Stimulated activated CD4-positive, alpha-beta T cell treated with anti-CD3 and anti-CD28 coated beads, Interleukin-12 subunit alpha, Interleukin-12 subunit beta, amount 100 ng/mL, for 4 hours (primary cell): ENCODE data around the gene GPR37.

ENCODE experiments used
- DNase-seq: peaks from one replicate; pipeline ENCODE4 v3.0.0-alpha.2; 2020

Gene GPR37

DNA sequence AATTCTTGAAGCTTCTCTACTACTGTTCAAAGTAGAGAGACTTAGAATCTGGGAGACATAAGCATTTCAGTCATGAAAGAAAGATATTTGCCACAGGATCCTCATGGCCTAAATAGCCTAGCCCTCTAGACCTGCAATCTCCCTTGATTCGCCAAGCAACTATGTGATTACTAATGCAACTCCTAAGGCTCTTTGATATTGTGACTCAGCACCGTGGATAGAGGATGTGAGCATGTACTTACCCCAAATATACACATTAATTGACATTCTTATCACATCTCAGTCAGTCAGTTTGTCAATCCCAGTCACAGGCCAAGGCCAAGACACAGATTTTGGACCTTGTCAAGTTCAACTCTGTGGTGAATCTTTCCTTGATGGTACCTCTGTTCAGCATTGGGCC is 42.6 kb downstream of the GPR37 start:
- no peak for DNase-seq

- DNase-seq = no peak
Observed at GRCh38 chr7:124722292-124722691, 43.3 kb downstream of the GPR37 start.

- DNase-seq = no peak
Observed at GRCh38 chr7:124720195-124720594, 45.4 kb downstream of the GPR37 start.

- DNase-seq = no peak
Observed at GRCh38 chr7:124718032-124718766, 47.4 kb downstream of the GPR37 start.

- DNase-seq = no peak
Observed at GRCh38 chr7:124716894-124717293, 48.7 kb downstream of the GPR37 start.

DNA sequence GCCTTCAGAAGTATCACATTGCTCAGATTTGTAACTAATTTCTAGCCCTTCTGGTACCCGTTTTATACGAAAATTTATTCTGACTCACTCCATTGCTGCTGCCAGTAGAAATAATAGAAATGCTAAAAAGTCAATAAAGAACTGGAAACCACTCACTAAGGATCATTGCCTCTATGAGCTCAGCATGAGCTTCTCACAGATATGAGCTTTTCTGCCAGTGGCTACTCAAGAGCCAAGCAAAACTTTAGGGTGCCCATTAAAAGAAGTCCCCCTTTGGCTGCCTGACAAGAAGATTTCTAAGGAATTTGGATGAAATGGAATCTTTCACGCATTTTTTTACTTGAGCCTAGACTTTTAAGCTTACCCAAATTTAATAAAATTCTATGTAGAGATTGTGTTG is 52.5 kb downstream of the GPR37 start:
- DNase-seq = no peak

DNA sequence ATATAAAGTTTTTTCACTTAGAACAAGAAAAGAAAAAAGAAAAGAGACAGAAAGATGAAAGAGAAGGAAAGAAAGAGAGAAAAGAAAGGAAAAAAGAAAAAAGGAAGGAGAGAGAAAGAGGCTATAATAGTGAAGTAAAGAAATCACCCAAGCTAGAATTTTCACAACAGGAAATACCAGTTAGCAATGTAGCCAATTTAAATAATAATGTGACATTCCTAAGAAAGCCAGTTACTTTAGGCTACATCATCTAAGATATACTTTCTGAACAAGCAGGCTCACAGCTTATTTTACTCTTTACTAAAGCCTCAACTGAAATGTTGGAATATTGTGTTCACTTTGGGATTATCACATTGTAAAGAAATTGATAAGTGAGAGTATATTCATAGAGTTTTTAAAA is 53.6 kb downstream of the GPR37 start:
- no peak for DNase-seq

- DNase-seq = no peak
Observed at GRCh38 chr7:124702385-124702784, 63.2 kb downstream of the GPR37 start.

- no peak for DNase-seq
Observed at GRCh38 chr7:124701955-124702354, 63.6 kb downstream of the GPR37 start.

DNA sequence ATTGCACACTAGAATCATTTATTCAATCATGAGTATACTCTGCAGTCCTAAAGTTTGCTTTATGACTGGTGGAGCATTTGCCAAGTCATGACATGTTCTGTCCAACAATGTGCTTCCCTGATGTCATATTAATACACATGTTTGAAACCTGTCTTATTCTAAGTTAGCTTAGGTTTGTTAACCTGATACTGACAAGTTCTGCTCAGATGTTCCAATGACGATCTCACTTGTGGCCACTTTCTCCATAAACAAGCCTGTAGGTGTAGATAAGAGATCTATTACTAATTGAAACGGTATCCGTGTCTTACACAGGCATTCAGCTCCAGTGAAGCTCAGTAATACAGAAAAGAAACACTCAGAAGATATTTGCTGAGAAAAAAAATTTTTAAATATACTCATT is 64.9 kb downstream of the GPR37 start:
- DNase-seq = no peak

GRCh38 chr7:124698964-124699363 is 66.6 kb downstream of the GPR37 start:
- DNase-seq = no peak

- DNase-seq = no peak
Observed at GRCh38 chr7:124697746-124698145, 67.8 kb downstream of the GPR37 start.
